HepG2 (cell line): ENCODE results near the gene SLC2A8. TPM values are rescaled to one million over a fixed set of nuclear protein-coding genes. Genes with fewer than 3 reads are reported as not detected.

Source experiments
- CREBL2 ChIP-seq: sonication (generic); formaldehyde crosslinking; IDR thresholded peaks from 2 replicates; pipeline ENCODE4 v1.8.1; 2023; ENCODE audit warnings: missing genetic modification reagents, mild to moderate bottlenecking, borderline replicate concordance
- FOXC1 ChIP-seq: sonication (generic); formaldehyde crosslinking; IDR thresholded peaks from 2 replicates; pipeline ENCODE4 v1.8.0; 2022; ENCODE audit warnings: mild to moderate bottlenecking, missing genetic modification reagents, borderline replicate concordance
- GMEB1 ChIP-seq: sonication (generic); formaldehyde crosslinking; IDR thresholded peaks from 2 replicates; pipeline ENCODE4 v1.5.1; 2020; ENCODE audit warnings: missing genetic modification reagents, mild to moderate bottlenecking, borderline replicate concordance
- HNF1B ChIP-seq: sonication (generic); formaldehyde crosslinking; IDR thresholded peaks from 2 replicates; pipeline ENCODE4 v1.5.1; 2020; ENCODE audit warnings: mild to moderate bottlenecking, moderate library complexity, missing genetic modification reagents
- IKZF5 ChIP-seq: IDR thresholded peaks from 2 replicates; pipeline ENCODE4 v1.6.1; 2018; ENCODE audit warnings: missing genetic modification reagents, mild to moderate bottlenecking, missing compliant biosample characterization
- PAWR ChIP-seq: sonication (generic); formaldehyde crosslinking; IDR thresholded peaks from 2 replicates; pipeline ENCODE4 v1.4.0; 2020; ENCODE audit warnings: missing genetic modification reagents, mild to moderate bottlenecking, borderline replicate concordance
- SMARCC2 ChIP-seq: fragments of 450-650 bp; IDR thresholded peaks from 2 replicates; pipeline ENCODE4 v1.6.1; 2017; ENCODE audit warnings: antibody characterized with exemption, mild to moderate bottlenecking
- SNAPC2 ChIP-seq: sonication (generic); formaldehyde crosslinking; IDR thresholded peaks from 2 replicates; pipeline ENCODE4 v1.8.1; 2022; ENCODE audit warnings: mild to moderate bottlenecking, missing genetic modification reagents
- TBL1XR1 ChIP-seq: fragments of 150-350 bp; IDR thresholded peaks from 2 replicates; pipeline ENCODE4 v1.6.1; 2014; ENCODE audit warnings: borderline replicate concordance, low read length; ENCODE audit not compliant: partially characterized antibody
- ZBTB14 ChIP-seq: sonication (generic); formaldehyde crosslinking; IDR thresholded peaks from 2 replicates; pipeline ENCODE4 v1.4.0; 2020; ENCODE audit warnings: missing genetic modification reagents
- ZNF180 ChIP-seq: sonication (generic); formaldehyde crosslinking; IDR thresholded peaks from 2 replicates; pipeline ENCODE4 v1.4.0; 2020; ENCODE audit warnings: low read depth, missing genetic modification reagents, borderline replicate concordance
- ZNF205 ChIP-seq: IDR thresholded peaks from 2 replicates; pipeline ENCODE4 v1.6.1; 2018; ENCODE audit warnings: missing biosample characterization, missing genetic modification reagents
- ZNF281 ChIP-seq: sonication (generic); formaldehyde crosslinking; IDR thresholded peaks from 2 replicates; pipeline ENCODE4 v1.4.0; 2020; ENCODE audit warnings: missing genetic modification reagents, borderline replicate concordance
- ZNF672 ChIP-seq: sonication (generic); formaldehyde crosslinking; IDR thresholded peaks from 2 replicates; pipeline ENCODE4 v1.8.1; 2022; ENCODE audit warnings: missing genetic modification reagents
- ZNF768 ChIP-seq: sonication (generic); formaldehyde crosslinking; IDR thresholded peaks from 2 replicates; pipeline ENCODE4 v1.4.0; 2020; ENCODE audit warnings: missing genetic modification reagents
- ZXDC ChIP-seq: sonication (generic); formaldehyde crosslinking; IDR thresholded peaks from 2 replicates; pipeline ENCODE4 v1.5.0; 2020; ENCODE audit warnings: mild to moderate bottlenecking, missing genetic modification reagents
- polyA plus RNA-seq, 8 experiments: library from polyadenylated mRNA; depleted of rRNA in 3 of 8; stranded (reverse) in 7 of 8; unstranded in 1 of 8; fragments of >200 nt; fragmentation: Illumina TruSeq in 4 of 8; extraction: Trizol in 4 of 8; gene quantifications; 2 replicates each; pipeline versions ENCODE4 v1.2.1 to v1.2.3, GENCODE V29; 2011 to 2016; ENCODE audit warnings: low read depth in 4 of 8, missing spikeins in 1 of 8, mixed read lengths in 1 of 8; ENCODE audit not compliant: insufficient read depth in 1 of 8
- total RNA-seq, 5 experiments: library from RNA; depleted of rRNA; stranded (reverse); fragments of >200 nt; fragmentation: Illumina TruSeq; extraction: Trizol; gene quantifications; 2 replicates each; pipeline ENCODE4 v1.2.3, GENCODE V29; 2016; ENCODE audit warnings: low read depth in 1 of 5

SLC2A8 gene
- total and polyA plus RNA-seq, 2 of the 13 experiments (the other 11 are each of a cell fraction or from before 2014, with no cell fraction given) = 22.6 to 48.6 TPM

GRCh38 chr9:127423934-127424675, 27.1 kb downstream of the SLC2A8 start, which contains the start of gene ZNF79 (continued):
- 0 out of 2 replicates have a peak, but pooled peaks have one; percentile 32 for TF ChIP-seq CREBL2 (CRISPR knock-in tag)
- TF ChIP-seq ZBTB14 (CRISPR knock-in tag) = no peak
- peak; percentile 60; the same call in 1 of the 2 replicates for TF ChIP-seq FOXC1 (CRISPR knock-in tag)
- TF ChIP-seq SNAPC2 (CRISPR knock-in tag) = peak; percentile 80
- TF ChIP-seq ZXDC (CRISPR knock-in tag) = no peak
- TF ChIP-seq ZNF180 = no peak
- no peak for TF ChIP-seq ZNF672
- no peak for TF ChIP-seq SMARCC2
- no peak for TF ChIP-seq ZNF205 (CRISPR knock-in tag)
- peak; percentile 75; the same call in 1 of the 2 replicates for TF ChIP-seq GMEB1
- TF ChIP-seq ZNF768 (CRISPR knock-in tag) = peak; percentile 47; the same call in 1 of the 2 replicates
- TF ChIP-seq HNF1B (CRISPR knock-in tag) = peak; percentile 70
- peak; percentile 9; the same call in 1 of the 2 replicates for TF ChIP-seq ZNF281 (CRISPR knock-in tag)
- TF ChIP-seq PAWR (CRISPR knock-in tag) = no peak
- TF ChIP-seq IKZF5 (CRISPR knock-in tag) = peak; percentile 71; the same call in 1 of the 2 replicates
- no peak for TF ChIP-seq TBL1XR1
